GM18498 (cell line): ENCODE measurements around the gene KCNH3.

ENCODE experiments used
- ATAC-seq: cut with Tn5 transposase; IDR thresholded peaks from one replicate; pipeline ENCODE4 v1.9.1; 2021; ENCODE audit warnings: mild to moderate bottlenecking, moderate library complexity; ENCODE audit not compliant: unreplicated experiment

The KCNH3 gene

GRCh38 chr12:49559011-49559675, 20.3 kb downstream of the KCNH3 start:
- no peak for ATAC-seq

GRCh38 chr12:49560695-49561094, 21.9 kb downstream of the KCNH3 start:
- no peak for ATAC-seq

DNA sequence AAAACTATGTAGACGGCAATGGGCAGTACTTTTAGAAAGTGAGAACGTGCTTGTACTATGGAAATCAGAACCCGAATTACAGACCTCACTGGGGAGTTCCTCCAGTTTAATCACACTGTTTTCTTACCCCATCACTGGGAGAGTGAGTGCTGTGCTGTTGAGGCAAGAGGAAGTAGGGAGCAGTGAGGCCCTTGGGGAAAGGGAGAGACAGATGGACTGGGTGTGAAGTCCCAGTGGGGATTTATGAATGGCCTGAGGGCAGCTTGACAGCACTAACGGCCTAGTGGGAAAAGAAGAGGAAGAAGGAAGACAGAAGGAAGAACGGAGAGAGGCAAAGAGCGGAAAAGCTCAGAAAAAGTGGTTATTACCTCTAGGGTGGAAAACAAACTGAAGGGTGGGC, 23.4 kb downstream of the KCNH3 start:
- no peak for ATAC-seq

- no peak for ATAC-seq
Observed at GRCh38 chr12:49562831-49563230, 24.0 kb downstream of the KCNH3 start.

DNA sequence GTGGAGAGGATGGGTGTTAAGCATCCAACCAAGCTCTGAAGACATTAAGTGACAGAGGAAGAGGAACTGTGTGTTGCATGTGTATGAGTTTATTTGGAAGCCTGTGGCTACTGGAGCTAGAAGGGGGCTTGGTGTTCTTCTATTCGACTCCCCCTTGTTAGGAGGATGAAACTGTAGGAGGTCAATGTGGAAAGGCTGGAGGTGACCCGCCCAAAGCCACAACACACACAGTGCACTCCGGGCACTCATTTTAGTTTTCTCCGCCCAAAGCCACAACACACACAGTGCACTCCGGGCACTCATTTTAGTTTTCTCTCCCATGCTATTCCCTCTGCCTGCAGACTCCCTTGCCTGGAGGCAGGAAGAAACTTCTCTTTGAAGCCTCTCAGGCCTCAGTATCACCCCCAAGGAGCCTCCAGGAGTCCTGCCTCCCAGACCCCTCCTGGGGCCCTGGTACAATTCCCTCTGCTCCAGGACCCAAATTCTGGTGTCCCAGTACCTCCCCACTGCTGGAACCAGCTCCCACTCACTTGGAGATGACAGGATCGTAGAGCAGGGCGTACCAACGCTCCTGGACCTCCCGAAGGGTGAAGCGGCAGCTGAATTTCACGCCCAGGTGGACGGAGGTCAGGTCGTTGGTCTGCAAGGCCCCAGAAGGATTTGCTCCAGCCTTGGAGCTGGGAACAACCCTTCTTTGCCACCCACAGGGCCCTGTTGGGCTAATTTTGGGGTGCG, 25.3 kb downstream of the KCNH3 start:
- ATAC-seq: no peak

GRCh38 chr12:49564686-49565405, 26.0 kb downstream of the KCNH3 start:
- no peak for ATAC-seq

GRCh38 chr12:49565406-49566265, 26.8 kb downstream of the KCNH3 start:
- ATAC-seq: no peak

DNA sequence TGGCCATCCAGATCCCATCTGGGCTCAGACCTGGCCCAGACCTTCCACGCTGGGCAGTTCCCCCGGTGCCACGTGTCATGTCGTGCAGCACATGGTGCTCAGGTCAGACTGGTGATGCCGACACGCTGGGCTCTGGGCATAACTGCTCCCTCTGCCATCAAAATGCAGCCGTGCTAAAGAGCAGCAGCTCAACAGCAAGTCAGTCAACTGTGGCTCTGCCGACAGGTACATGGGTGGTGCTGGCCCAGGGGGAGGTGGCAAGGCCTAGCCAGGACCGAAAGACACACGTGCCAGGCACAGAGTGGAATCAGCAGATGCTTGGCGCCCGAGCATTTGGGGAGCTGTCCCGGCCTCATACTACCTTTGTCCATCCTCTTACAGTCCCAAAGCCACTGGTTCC, 27.5 kb downstream of the KCNH3 start:
- no peak for ATAC-seq

DNA sequence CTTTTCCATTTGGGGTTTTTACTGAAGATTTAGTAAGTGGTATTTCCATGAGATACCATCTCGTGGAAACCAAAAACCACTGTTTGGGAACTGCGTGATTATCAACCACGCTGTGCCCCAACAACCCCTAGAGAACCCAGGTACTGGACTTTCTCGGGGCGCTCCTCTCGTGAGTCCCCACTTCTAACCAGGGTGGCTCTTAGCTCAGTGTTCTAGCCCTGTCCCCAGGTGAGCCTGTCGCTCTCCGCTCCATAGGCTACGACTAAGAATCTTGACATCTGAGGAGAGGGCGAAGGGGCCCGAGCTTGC, 28.4 kb downstream of the KCNH3 start:
- ATAC-seq: peak; percentile 19

- peak; percentile 85 for ATAC-seq
Observed at GRCh38 chr12:49567611-49568441, 29.0 kb downstream of the KCNH3 start, which contains the start of gene MCRS1. Gene MCRS1 (minus strand): TSS chr12:49568142. CDS start chr12:49566731, 1,411 bp downstream.

GRCh38 chr12:49568442-49569162, 29.8 kb downstream of the KCNH3 start:
- ATAC-seq: peak; percentile 26

GRCh38 chr12:49577589-49578315, 38.9 kb downstream of the KCNH3 start:
- ATAC-seq: no peak

DNA sequence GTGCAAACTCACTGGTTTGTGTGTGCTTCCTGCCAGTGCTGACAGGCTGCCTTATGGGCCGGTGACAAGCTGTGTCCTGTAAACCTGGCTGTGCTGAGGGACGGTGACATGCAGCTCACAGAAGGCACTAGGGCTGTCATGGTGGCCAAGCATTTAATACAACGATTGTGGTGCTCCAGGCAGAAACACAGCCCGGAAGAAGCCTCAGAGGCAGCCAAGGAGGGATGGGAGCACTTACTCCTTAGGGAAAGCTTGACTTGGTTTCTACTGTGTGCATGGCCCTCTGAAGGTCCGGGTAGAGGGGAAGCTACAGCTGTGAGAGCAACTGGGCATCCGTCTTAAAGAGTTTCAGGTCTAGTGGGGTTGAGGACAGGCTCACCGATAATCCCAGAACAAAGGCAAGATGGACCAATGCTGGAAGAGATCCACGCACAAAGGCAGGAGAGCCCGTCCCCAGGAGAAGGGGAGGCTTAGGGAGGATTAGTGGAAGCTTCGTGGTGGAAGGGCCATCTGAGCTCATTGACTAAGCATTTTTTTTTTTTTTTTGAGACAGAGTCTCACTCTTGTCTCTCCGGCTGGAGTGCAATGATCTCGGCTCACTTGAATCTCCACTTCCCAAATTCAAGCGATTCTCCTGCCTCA, 39.8 kb downstream of the KCNH3 start:
- no peak for ATAC-seq

DNA sequence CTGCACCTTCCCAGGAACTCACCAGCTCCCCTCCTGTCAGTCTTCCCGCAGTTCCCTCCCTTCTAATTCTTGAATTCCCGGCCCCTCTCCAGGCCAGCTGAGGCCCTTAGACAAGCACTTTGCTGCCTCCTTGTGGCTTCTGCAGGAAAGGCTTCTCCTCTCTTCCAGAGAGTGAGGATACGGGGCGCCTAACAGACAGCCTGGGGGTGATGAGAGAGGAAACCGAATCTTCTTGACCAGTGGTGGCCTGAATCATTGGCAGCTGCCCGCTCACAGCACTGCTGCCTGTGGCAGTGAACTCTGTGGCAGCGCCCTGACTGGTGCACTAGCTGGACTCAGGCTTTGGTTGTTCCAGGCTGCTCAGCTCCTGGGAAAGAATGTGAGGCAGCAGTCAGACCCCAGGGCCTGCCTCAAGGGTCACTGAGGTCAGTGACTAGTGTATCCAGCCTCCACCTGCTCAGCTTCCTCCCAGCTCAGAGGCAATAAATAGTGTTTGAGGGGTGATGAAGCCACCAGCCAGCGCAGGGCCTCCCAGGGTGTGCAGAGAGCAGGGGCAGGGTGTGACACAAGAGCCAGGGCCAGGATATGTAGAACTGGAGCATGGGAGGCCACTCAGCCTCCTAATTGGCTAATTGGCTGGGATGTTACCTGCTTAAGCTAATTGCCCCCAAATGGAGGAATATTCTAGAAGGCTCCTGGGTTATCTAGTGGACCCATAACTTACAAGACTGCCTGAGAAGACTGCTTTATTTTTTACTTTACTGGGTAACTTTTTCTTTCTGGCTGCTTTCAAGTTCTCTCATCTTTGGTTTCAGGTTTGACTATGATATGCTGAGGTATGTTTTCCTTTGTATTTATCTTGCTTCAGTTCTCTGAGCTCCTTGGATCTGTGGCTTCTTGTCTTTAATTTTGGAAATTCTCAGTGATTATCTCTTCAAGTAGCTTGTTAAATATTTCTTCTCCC, 42.0 kb downstream of the KCNH3 start:
- ATAC-seq: peak; percentile 48

GRCh38 chr12:49582201-49582600, 43.4 kb downstream of the KCNH3 start:
- ATAC-seq: no peak

DNA sequence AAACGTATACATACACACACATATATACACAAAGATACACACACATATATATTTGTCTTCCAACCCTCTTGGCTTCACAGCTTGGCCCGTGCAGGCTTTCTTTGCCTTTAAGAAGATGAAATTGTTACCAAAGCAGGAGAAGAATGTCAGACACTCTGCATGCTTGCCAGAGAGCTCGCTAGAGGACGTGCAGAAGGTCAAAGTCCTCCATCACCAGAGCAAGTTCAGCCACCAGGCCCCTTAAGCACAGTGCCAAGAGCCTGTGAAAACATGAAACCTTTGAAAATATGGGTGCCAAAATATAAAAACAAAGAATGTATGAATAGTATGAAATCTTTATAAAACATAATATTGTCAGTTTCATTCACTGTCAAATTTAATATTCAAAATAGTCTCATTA, 44.0 kb downstream of the KCNH3 start:
- no peak for ATAC-seq

GRCh38 chr12:49583366-49584094, 44.7 kb downstream of the KCNH3 start:
- ATAC-seq: no peak
